HG02870 (cell line): ENCODE results near the gene PITPNB.

Experiments used
- ATAC-seq: cut with Tn5 transposase; IDR thresholded peaks from one replicate; pipeline ENCODE4 v1.9.1; 2021; ENCODE audit warnings: mild to moderate bottlenecking, moderate library complexity; ENCODE audit not compliant: unreplicated experiment

PITPNB gene

GRCh38 chr22:27919942-27920755, 1.1 kb upstream of the PITPNB start:
- peak; percentile 30 for ATAC-seq

GRCh38 chr22:27918341-27919221, 475 bp downstream of the PITPNB start:
- peak; percentile 19 for ATAC-seq

GRCh38 chr22:27915986-27916385, 3.1 kb downstream of the PITPNB start:
- no peak for ATAC-seq

GRCh38 chr22:27913162-27913741, 5.8 kb downstream of the PITPNB start:
- ATAC-seq: no peak

- no peak for ATAC-seq
Observed at GRCh38 chr22:27912101-27912500, 7.0 kb downstream of the PITPNB start.

GRCh38 chr22:27911330-27911729, 7.7 kb downstream of the PITPNB start:
- no peak for ATAC-seq

- no peak for ATAC-seq
Observed at GRCh38 chr22:27906241-27906640, 12.8 kb downstream of the PITPNB start.

GRCh38 chr22:27905653-27906052, 13.4 kb downstream of the PITPNB start:
- no peak for ATAC-seq

GRCh38 chr22:27903805-27904473, 15.1 kb downstream of the PITPNB start:
- no peak for ATAC-seq

GRCh38 chr22:27900153-27900552, 18.9 kb downstream of the PITPNB start:
- ATAC-seq: no peak

GRCh38 chr22:27896245-27896644, 22.8 kb downstream of the PITPNB start:
- ATAC-seq: peak; percentile 52

- ATAC-seq: peak; percentile 79
Observed at GRCh38 chr22:27895600-27895999, 23.5 kb downstream of the PITPNB start.

GRCh38 chr22:27892811-27893210, 26.2 kb downstream of the PITPNB start:
- no peak for ATAC-seq

- ATAC-seq: no peak
Observed at GRCh38 chr22:27892064-27892463, 27.0 kb downstream of the PITPNB start.

- no peak for ATAC-seq
Observed at GRCh38 chr22:27888310-27888709, 30.7 kb downstream of the PITPNB start.

GRCh38 chr22:27886843-27887151, 32.3 kb downstream of the PITPNB start:
- ATAC-seq: no peak

GRCh38 chr22:27885977-27886842, 32.8 kb downstream of the PITPNB start:
- ATAC-seq: no peak

GRCh38 chr22:27883656-27884350, 35.3 kb downstream of the PITPNB start:
- ATAC-seq: no peak

- ATAC-seq: no peak
Observed at GRCh38 chr22:27882507-27883290, 36.4 kb downstream of the PITPNB start.
